ENCODE measurements around the gene TGFBR1. TPM values are rescaled to one million over a fixed set of nuclear protein-coding genes. Genes with fewer than 3 reads are reported as not detected.

The TGFBR1 gene
- total RNA-seq, result 10 to 100 TPM; 13.4 to 23.4 TPM

- Mint-ChIP-seq H3K9me3 (peaks cover 0 to 4% of the 10 kb centered on the region in 2 donors), H3K36me3 (peaks cover 0 to 16% of the 10 kb centered on the region in 2 donors), H3K27ac (peak within 1 kb of the TSS; percentile 75 to 79)
- DNase-seq (ENCODE audit: low spot score in 2 of 2) (peak; percentile 95), ATAC-seq (peak; percentile 90 to 91)
Observed at GRCh38 chr9:99104459-99105151, at the start of gene TGFBR1. Gene TGFBR1, plus strand, starts transcription at chr9:99105113. Its CDS starts 93 bp downstream, at chr9:99105206.

GRCh38 chr9:99055384-99055783, 49.5 kb upstream of the TGFBR1 start:
- no peak overlapping the region for H3K27ac Mint-ChIP-seq
- peak in 1 of 2 donors; percentile 26 for ATAC-seq

GRCh38 chr9:99056186-99056585, 48.7 kb upstream of the TGFBR1 start:
- Mint-ChIP-seq H3K9me3 (peaks cover 0 to 11% of the 10 kb centered on the region in 2 donors), H3K27ac (no peak overlapping the region), H3K36me3 (peaks cover 0 to 10% of the 10 kb centered on the region in 2 donors)
- no peak for DNase-seq (ENCODE audit: low spot score in 2 of 2)
- ATAC-seq, result no peak

More at GRCh38 chr9:99055384-99055783, 49.5 kb upstream of the TGFBR1 start:
- no peak for DNase-seq (ENCODE audit: low spot score in 2 of 2)
- Mint-ChIP-seq H3K9me3 (peaks cover 0 to 11% of the 10 kb centered on the region in 2 donors), H3K36me3 (peaks cover 0 to 10% of the 10 kb centered on the region in 2 donors)

- DNase-seq (ENCODE audit: low spot score in 2 of 2) (peak in 1 of 2 donors; percentile 22), ATAC-seq (peak; percentile 55 to 68)
- H3K27ac Mint-ChIP-seq, result peak overlapping the region in 1 of 2 donors; percentile 60
- H3K9me3 Mint-ChIP-seq, result peaks cover 0 to 11% of the 10 kb centered on the region in 2 donors
- H3K36me3 Mint-ChIP-seq, result peaks cover 0 to 10% of the 10 kb centered on the region in 2 donors
Observed at GRCh38 chr9:99056886-99057664, 47.8 kb upstream of the TGFBR1 start.

GRCh38 chr9:99057665-99058625, 47.0 kb upstream of the TGFBR1 start:
- peak; percentile 67 to 72 for DNase-seq (ENCODE audit: low spot score in 2 of 2)
- H3K9me3 Mint-ChIP-seq, result peaks cover 0 to 11% of the 10 kb centered on the region in 2 donors

GRCh38 chr9:99058964-99059921, 45.7 kb upstream of the TGFBR1 start:
- DNase-seq (ENCODE audit: low spot score in 2 of 2), result peak in 1 of 2 donors; percentile 12
- Mint-ChIP-seq H3K36me3 (peaks cover 0 to 10% of the 10 kb centered on the region in 2 donors), H3K9me3 (peaks cover 0 to 11% of the 10 kb centered on the region in 2 donors), H3K27ac (peak overlapping the region in 1 of 2 donors; percentile 53)
- ATAC-seq, result peak; percentile 55 to 71

More at GRCh38 chr9:99057665-99058625, 47.0 kb upstream of the TGFBR1 start:
- Mint-ChIP-seq H3K27ac (peak overlapping the region; percentile 60 to 83), H3K36me3 (peaks cover 0 to 10% of the 10 kb centered on the region in 2 donors)
- peak; percentile 75 to 77 for ATAC-seq

- H3K9me3 Mint-ChIP-seq, result peaks cover 0 to 7% of the 10 kb centered on the region in 2 donors
- no peak for ATAC-seq
- H3K36me3 Mint-ChIP-seq, result peaks cover 0 to 3% of the 10 kb centered on the region in 2 donors
- no peak for DNase-seq (ENCODE audit: low spot score in 2 of 2)
- no peak overlapping the region for H3K27ac Mint-ChIP-seq
Observed at GRCh38 chr9:99060621-99061020, 44.3 kb upstream of the TGFBR1 start.

GRCh38 chr9:99062549-99062948, 42.4 kb upstream of the TGFBR1 start:
- ATAC-seq (no peak), DNase-seq (ENCODE audit: low spot score in 2 of 2) (no peak)
- Mint-ChIP-seq H3K36me3 (no peaks in the 10 kb centered on the region), H3K27ac (no peak overlapping the region), H3K9me3 (no peaks in the 10 kb centered on the region)

GRCh38 chr9:99063522-99063921, 41.4 kb upstream of the TGFBR1 start:
- peak in 1 of 2 donors; percentile 14 for ATAC-seq
- DNase-seq (ENCODE audit: low spot score in 2 of 2), result no peak
- Mint-ChIP-seq H3K27ac (no peak overlapping the region), H3K9me3 (no peaks in the 10 kb centered on the region), H3K36me3 (no peaks in the 10 kb centered on the region)

- Mint-ChIP-seq H3K9me3 (peaks cover 0 to 5% of the 10 kb centered on the region in 2 donors), H3K27ac (no peak overlapping the region), H3K36me3 (no peaks in the 10 kb centered on the region)
- no peak for ATAC-seq
- DNase-seq (ENCODE audit: low spot score in 2 of 2), result no peak
Observed at GRCh38 chr9:99066571-99066970, 38.3 kb upstream of the TGFBR1 start.

- DNase-seq (ENCODE audit: low spot score in 2 of 2) (no peak), ATAC-seq (no peak)
- H3K9me3 Mint-ChIP-seq, result peaks cover 0 to 5% of the 10 kb centered on the region in 2 donors
- no peaks in the 10 kb centered on the region for H3K36me3 Mint-ChIP-seq
- no peak overlapping the region for H3K27ac Mint-ChIP-seq
Observed at GRCh38 chr9:99069075-99069474, 35.8 kb upstream of the TGFBR1 start.

- H3K36me3 Mint-ChIP-seq, result no peaks in the 10 kb centered on the region
- peaks cover 0 to 5% of the 10 kb centered on the region in 2 donors for H3K9me3 Mint-ChIP-seq
- no peak for DNase-seq (ENCODE audit: low spot score in 2 of 2)
- ATAC-seq, result no peak
- no peak overlapping the region for H3K27ac Mint-ChIP-seq
Observed at GRCh38 chr9:99069546-99069945, 35.4 kb upstream of the TGFBR1 start.

GRCh38 chr9:99070681-99071080, 34.2 kb upstream of the TGFBR1 start:
- ATAC-seq, result no peak
- H3K27ac Mint-ChIP-seq, result no peak overlapping the region
- no peaks in the 10 kb centered on the region for H3K36me3 Mint-ChIP-seq
- no peak for DNase-seq (ENCODE audit: low spot score in 2 of 2)
- H3K9me3 Mint-ChIP-seq, result peaks cover 0 to 5% of the 10 kb centered on the region in 2 donors

GRCh38 chr9:99071313-99072039, 33.4 kb upstream of the TGFBR1 start:
- Mint-ChIP-seq H3K36me3 (no peaks in the 10 kb centered on the region), H3K27ac (no peak overlapping the region), H3K9me3 (peaks cover 0 to 5% of the 10 kb centered on the region in 2 donors)
- ATAC-seq, result no peak
- DNase-seq (ENCODE audit: low spot score in 2 of 2), result no peak

GRCh38 chr9:99072040-99072394, 32.9 kb upstream of the TGFBR1 start:
- H3K27ac Mint-ChIP-seq, result no peak overlapping the region
- H3K9me3 Mint-ChIP-seq, result peaks cover 0 to 5% of the 10 kb centered on the region in 2 donors
- ATAC-seq (no peak), DNase-seq (ENCODE audit: low spot score in 2 of 2) (no peak)
- H3K36me3 Mint-ChIP-seq, result no peaks in the 10 kb centered on the region

Data from activated naive CD4-positive, alpha-beta T cell treated with anti-CD3 and anti-CD28 coated beads, Interleukin-2, amount 50 U/mL, for 72 hours (primary cell).